Testis (tissue), 3 donors: Measurements from ENCODE around the gene ELFN1. TPM values are rescaled to one million over a fixed set of nuclear protein-coding genes. Genes with fewer than 3 reads are reported as not detected.

Source experiments
- DNase-seq: peaks from one replicate; pipeline ENCODE4 v3.0.0-alpha.2; 2019
- H3K27ac ChIP-seq, 2 donors: fragments of 200-600 bp; sonication (generic); one replicate each; pipeline ENCODE4 v1.5.1; 2019
- H3K27me3 ChIP-seq: fragments of 200-600 bp; sonication (generic); one replicate; pipeline ENCODE4 v1.5.1; 2019
- H3K36me3 ChIP-seq: fragments of 200-600 bp; sonication (generic); one replicate; pipeline ENCODE4 v1.5.1; 2017; ENCODE audit warnings: low read depth; ENCODE audit errors: missing control alignments
- H3K4me1 ChIP-seq: fragments of 200-600 bp; sonication (generic); one replicate; pipeline ENCODE4 v1.5.1; 2019
- H3K4me3 ChIP-seq, 2 donors: fragments of 200-600 bp; sonication (generic); one replicate each; pipeline ENCODE4 v1.5.1; 2017 to 2019
- H3K9me3 ChIP-seq: fragments of 200-600 bp; sonication (generic); one replicate; pipeline ENCODE4 v1.5.1; 2017
- CTCF ChIP-seq, 3 experiments: fragments of 450-650 bp in 2 of 3; fragments of 200-600 bp in 1 of 3; sonication (generic) in 1 of 3; IDR thresholded peaks; one replicate each; pipeline ENCODE4 v1.5.1; 2016 to 2019; ENCODE audit warnings: antibody characterized with exemption in 3 of 3, mild to moderate bottlenecking in 2 of 3, moderate library complexity in 1 of 3
- POLR2A ChIP-seq: fragments of 450-650 bp; IDR thresholded peaks from one replicate; pipeline ENCODE4 v1.6.1; 2017; ENCODE audit warnings: antibody characterized with exemption, mild to moderate bottlenecking, moderate library complexity
- WGBS, 2 donors: methylation state at CpG; one replicate each; pipeline ENCODE4 v1.1.5; 2018; 5-methylcytosine and 5-hydroxymethylcytosine counted together
- intact Hi-C: fragments of 100-400 bp; cut with DNase I; formaldehyde crosslinking; loops from one replicate; pipeline ENCODE4 v1.15.1; 2023; ENCODE audit warnings: low total_unique reads
- polyA plus RNA-seq: library from polyadenylated mRNA; stranded (reverse); fragments of 350-450 nt; fragmentation: Illumina TruSeq; extraction: RNeasy Lipid Tissue Mini Kit (QIAGEN cat#74804); gene quantifications from one replicate; pipeline ENCODE4 v1.2.3, GENCODE V29; 2014; ENCODE audit warnings: low read depth, low replicate concordance; ENCODE audit not compliant: insufficient read depth
- total RNA-seq, 2 donors: library from RNA; depleted of rRNA; stranded (reverse); fragments of >200 nt; gene quantifications; one replicate each; pipeline ENCODE4 v1.2.3, GENCODE V29; 2016

The ELFN1 gene
- total and polyA plus RNA-seq, 3 donors from 2014 or later = 2.3 to 3.2 (median 2.8) TPM

- no peak overlapping the region for H3K4me3 ChIP-seq
- DNase-seq = no peak
- intact Hi-C loops = no loop called here
- no peak overlapping the region for H3K27ac ChIP-seq
- WGBS, 2 donors = 85 to 88% methylated on average over 12 to 15 of the region's 15 CpGs
- H3K36me3 ChIP-seq = no peaks in the 10 kb centered on the region
- no peaks in the 10 kb centered on the region for H3K27me3 ChIP-seq
- no peaks in the 10 kb centered on the region for H3K9me3 ChIP-seq
- H3K4me1 ChIP-seq = no peaks in the 10 kb centered on the region
- TF ChIP-seq CTCF (IDR thresholded peaks at IDR 0.05) (no peak), POLR2A (no peak)
These were observed 57.9 kb downstream of the ELFN1 start for GRCh38 chr7:1727812-1728570.

GRCh38 chr7:1729183-1729582 is 59.1 kb downstream of the ELFN1 start:
- intact Hi-C loops = no loop called here
- Histone ChIP-seq H3K36me3 (no peaks in the 10 kb centered on the region), H3K9me3 (no peaks in the 10 kb centered on the region), H3K27ac (no peak overlapping the region), H3K4me3 (no peak overlapping the region), H3K4me1 (no peaks in the 10 kb centered on the region), H3K27me3 (no peaks in the 10 kb centered on the region)
- 96% methylated on average over 5 of the region's 8 CpGs; no CpG with 5 or more reads in 1 of the 2 donors for WGBS, 2 donors
- TF ChIP-seq CTCF (IDR thresholded peaks at IDR 0.05) (no peak), POLR2A (no peak)
- no peak for DNase-seq

- intact Hi-C loops = no loop called here
- no peaks in the 10 kb centered on the region for H3K27me3 ChIP-seq
- no peak overlapping the region for H3K27ac ChIP-seq
- H3K4me3 ChIP-seq = no peak overlapping the region
- no peaks in the 10 kb centered on the region for H3K4me1 ChIP-seq
- TF ChIP-seq CTCF (IDR thresholded peaks at IDR 0.05) (no peak), POLR2A (no peak)
- no peaks in the 10 kb centered on the region for H3K9me3 ChIP-seq
- WGBS, 2 donors = 94 to 99% methylated on average over 15 to 16 of the region's 16 CpGs
- DNase-seq = no peak
- H3K36me3 ChIP-seq = no peaks in the 10 kb centered on the region
These were observed 59.7 kb downstream of the ELFN1 start for GRCh38 chr7:1729773-1730172.

GRCh38 chr7:1732072-1732471 is 62.0 kb downstream of the ELFN1 start:
- H3K4me1 ChIP-seq = no peaks in the 10 kb centered on the region
- H3K27ac ChIP-seq = no peak overlapping the region
- H3K36me3 ChIP-seq = no peaks in the 10 kb centered on the region
- no peaks in the 10 kb centered on the region for H3K9me3 ChIP-seq
- 89 to 95% methylated on average over 7 of the region's 7 CpGs for WGBS, 2 donors
- H3K27me3 ChIP-seq = no peaks in the 10 kb centered on the region
- DNase-seq = no peak
- no peak for TF ChIP-seq POLR2A
- TF ChIP-seq CTCF (IDR thresholded peaks at IDR 0.05) = no peak
- intact Hi-C loops = no loop called here
- H3K4me3 ChIP-seq = no peak overlapping the region

GRCh38 chr7:1732645-1733044 is 62.6 kb downstream of the ELFN1 start:
- no peak for TF ChIP-seq CTCF (IDR thresholded peaks at IDR 0.05)
- no peaks in the 10 kb centered on the region for H3K27me3 ChIP-seq

More at GRCh38 chr7:1732645-1733044, 62.6 kb downstream of the ELFN1 start:
- H3K4me3 ChIP-seq = no peak overlapping the region
- 78 to 87% methylated on average over 10 of the region's 10 CpGs for WGBS, 2 donors
- no peaks in the 10 kb centered on the region for H3K36me3 ChIP-seq
- intact Hi-C loops = no loop called here
- no peaks in the 10 kb centered on the region for H3K9me3 ChIP-seq
- H3K27ac ChIP-seq = no peak overlapping the region
- H3K4me1 ChIP-seq = no peaks in the 10 kb centered on the region
- DNase-seq = no peak
